Tibial nerve (tissue), 4 donors: Measurements from ENCODE around the gene SLC35A2.
"Not testable (repeated sequence)": the region's sequence is repeated elsewhere in the genome, so short reads cannot be mapped to it uniquely, and the experiment has no call there.

Experiments used
- EP300 ChIP-seq, 2 donors: sonication (generic); formaldehyde crosslinking; IDR thresholded peaks; one replicate each; pipeline ENCODE4 v1.6.1; 2017; ENCODE audit warnings: antibody characterized with exemption in 2 of 2, mild to moderate bottlenecking in 1 of 2
- POLR2A ChIP-seq, 2 donors: fragments of 450-650 bp; IDR thresholded peaks; one replicate each; pipeline ENCODE4 v1.6.1; 2017; ENCODE audit warnings: antibody characterized with exemption in 2 of 2, mild to moderate bottlenecking in 2 of 2, moderate library complexity in 2 of 2
- TF ChIP-seq, protein P1 (sequence below), 5 experiments: fragments of 200-600 bp in 3 of 5; fragments of 450-650 bp in 2 of 5; sonication (generic) in 3 of 5; IDR thresholded peaks; one replicate each; pipeline ENCODE4 v1.5.1; 2016 to 2019; ENCODE audit warnings: antibody characterized with exemption in 5 of 5, mild to moderate bottlenecking in 3 of 5, moderate library complexity in 2 of 5

DNA sequence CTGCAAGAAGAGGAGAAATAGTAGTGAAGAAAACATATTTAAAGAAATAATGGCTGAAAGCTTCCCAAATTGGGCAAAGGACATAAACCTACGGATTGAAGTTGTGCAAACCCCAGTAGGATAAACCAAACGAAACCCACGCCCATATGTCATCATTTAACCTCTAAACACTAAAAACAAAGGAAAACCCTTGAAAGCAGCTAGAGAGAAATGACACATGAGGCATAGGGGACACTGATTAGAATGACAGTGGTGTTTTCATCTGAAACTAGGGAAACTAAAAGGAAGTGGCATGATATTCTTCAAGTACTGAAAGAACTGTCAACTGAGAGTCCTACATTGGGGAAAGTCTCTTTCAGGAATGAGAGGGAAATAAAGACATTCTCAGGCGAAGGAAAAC lies 34.5 kb downstream of the SLC35A2 start:
- TF ChIP-seq, protein P1, sequence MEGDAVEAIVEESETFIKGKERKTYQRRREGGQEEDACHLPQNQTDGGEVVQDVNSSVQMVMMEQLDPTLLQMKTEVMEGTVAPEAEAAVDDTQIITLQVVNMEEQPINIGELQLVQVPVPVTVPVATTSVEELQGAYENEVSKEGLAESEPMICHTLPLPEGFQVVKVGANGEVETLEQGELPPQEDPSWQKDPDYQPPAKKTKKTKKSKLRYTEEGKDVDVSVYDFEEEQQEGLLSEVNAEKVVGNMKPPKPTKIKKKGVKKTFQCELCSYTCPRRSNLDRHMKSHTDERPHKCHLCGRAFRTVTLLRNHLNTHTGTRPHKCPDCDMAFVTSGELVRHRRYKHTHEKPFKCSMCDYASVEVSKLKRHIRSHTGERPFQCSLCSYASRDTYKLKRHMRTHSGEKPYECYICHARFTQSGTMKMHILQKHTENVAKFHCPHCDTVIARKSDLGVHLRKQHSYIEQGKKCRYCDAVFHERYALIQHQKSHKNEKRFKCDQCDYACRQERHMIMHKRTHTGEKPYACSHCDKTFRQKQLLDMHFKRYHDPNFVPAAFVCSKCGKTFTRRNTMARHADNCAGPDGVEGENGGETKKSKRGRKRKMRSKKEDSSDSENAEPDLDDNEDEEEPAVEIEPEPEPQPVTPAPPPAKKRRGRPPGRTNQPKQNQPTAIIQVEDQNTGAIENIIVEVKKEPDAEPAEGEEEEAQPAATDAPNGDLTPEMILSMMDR (IDR thresholded peaks at IDR 0.05), result not testable (repeated sequence)
- TF ChIP-seq EP300, POLR2A (IDR thresholded peaks at IDR 0.05): not testable (repeated sequence)
